Upper lobe of left lung (tissue), 6 donors: ENCODE measurements around the gene CENPU. TPM values are rescaled to one million over a fixed set of nuclear protein-coding genes. Genes with fewer than 3 reads are reported as not detected.
A peak's percentile ranks its signal among the peaks of the same experiment; 100 is the strongest.

Experiments
- ATAC-seq, 2 donors: fragments of 200-7000 bp; cut with Tn5 transposase; one replicate each; pipeline ENCODE4 v1.9.1; 2022; ENCODE audit warnings: mild to moderate bottlenecking in 2 of 2, moderate library complexity in 2 of 2; ENCODE audit not compliant: low FRiP score in 2 of 2
- DNase-seq, 2 donors: peaks; one replicate each; pipeline ENCODE4 v3.0.0-alpha.2; 2019 to 2020
- H3K27ac ChIP-seq, 4 donors: fragments of 200-600 bp; sonication (generic); one replicate each; pipeline ENCODE4 v1.5.1; 2016 to 2019
- H3K27me3 ChIP-seq, 4 donors: fragments of 200-600 bp; sonication (generic); one replicate each; pipeline ENCODE4 v1.5.1; 2017 to 2019
- H3K36me3 ChIP-seq, 4 donors: fragments of 200-600 bp; sonication (generic); one replicate each; pipeline ENCODE4 v1.5.1; 2016 to 2019
- H3K4me1 ChIP-seq, 4 donors: fragments of 200-600 bp; sonication (generic); one replicate each; pipeline ENCODE4 v1.5.1; 2018 to 2019
- H3K4me3 ChIP-seq, 4 donors: fragments of 200-600 bp; sonication (generic); one replicate each; pipeline ENCODE4 v1.5.1; 2017 to 2019; ENCODE audit warnings: mild to moderate bottlenecking in 2 of 4, moderate library complexity in 1 of 4
- H3K9me3 ChIP-seq, 4 donors: fragments of 200-600 bp; sonication (generic); one replicate each; pipeline ENCODE4 v1.5.1; 2018 to 2019
- CTCF ChIP-seq, 6 experiments: fragments of 450-650 bp in 4 of 6; fragments of 200-600 bp in 2 of 6; sonication (generic) in 2 of 6; IDR thresholded peaks; one replicate each; pipeline ENCODE4 v1.5.1; 2016 to 2019; ENCODE audit warnings: antibody characterized with exemption in 6 of 6
- EP300 ChIP-seq, 4 donors: sonication (generic); formaldehyde crosslinking; IDR thresholded peaks; one replicate each; pipeline ENCODE4 v1.5.1; 2017; ENCODE audit warnings: antibody characterized with exemption in 4 of 4, control low read depth in 2 of 4
- POLR2A ChIP-seq, 4 donors: fragments of 450-650 bp; IDR thresholded peaks; one replicate each; pipeline ENCODE4 v1.5.1; 2016 to 2017; ENCODE audit warnings: antibody characterized with exemption in 4 of 4, mild to moderate bottlenecking in 2 of 4
- POLR2AphosphoS5 ChIP-seq, 2 donors: sonication (generic); formaldehyde crosslinking; IDR thresholded peaks; one replicate each; pipeline ENCODE4 v1.5.1; 2017; ENCODE audit warnings: antibody characterized with exemption in 2 of 2
- WGBS, 2 donors: methylation state at CpG; one replicate each; pipeline ENCODE4 v1.1.5; 2017 to 2018; 5-methylcytosine and 5-hydroxymethylcytosine counted together
- total RNA-seq, 6 donors: library from RNA; depleted of rRNA in 4 of 6; stranded (reverse); fragments of >200 nt in 4 of 6; gene quantifications; one replicate each; pipeline versions ENCODE4 v1.1.0 to v1.2.1, GENCODE V29; 2016 to 2021
- donor health status: DM: no; HTN: no; CAD: no; lungs with moderate emphysema.
- donor health status: DM: no; HTN: yes; CAD: no; lungs with severe emphysema.

The CENPU gene
- total RNA-seq, 6 donors from 2014 or later: 0.44 to 5.5 (median 3.5) TPM; not detected in 1

GRCh38 chr4:184755278-184755677, 21.4 kb upstream of the CENPU start:
- no peaks in the 10 kb centered on the region for H3K9me3 ChIP-seq
- TF ChIP-seq POLR2A (IDR thresholded peaks at IDR 0.05) (no peak), POLR2AphosphoS5 (IDR thresholded peaks at IDR 0.05) (no peak), CTCF (IDR thresholded peaks at IDR 0.05) (no peak), EP300 (IDR thresholded peaks at IDR 0.05) (no peak)
- DNase-seq (no peak), ATAC-seq (peak in 1 of 2 donors; percentile 70)
- H3K4me3 ChIP-seq: no peak overlapping the region
- no peaks in the 10 kb centered on the region for H3K4me1 ChIP-seq
- no peak overlapping the region for H3K27ac ChIP-seq
- peaks cover 25 to 55% (median 40%) of the 10 kb centered on the region in 4 donors for H3K36me3 ChIP-seq
- WGBS, 2 donors: 96 to 97% methylated on average over 6 of the region's 6 CpGs
- H3K27me3 ChIP-seq: no peaks in the 10 kb centered on the region

GRCh38 chr4:184752496-184753275, 18.8 kb upstream of the CENPU start:
- no peak for TF ChIP-seq CTCF (IDR thresholded peaks at IDR 0.05)
- no peak for TF ChIP-seq POLR2AphosphoS5 (IDR thresholded peaks at IDR 0.05)
- no peak for TF ChIP-seq EP300 (IDR thresholded peaks at IDR 0.05)
- TF ChIP-seq POLR2A (IDR thresholded peaks at IDR 0.05): no peak
- H3K36me3 ChIP-seq: peaks cover 19 to 37% (median 29%) of the 10 kb centered on the region in 4 donors
- peaks cover 6 to 12% (median 11%) of the 10 kb centered on the region in 4 donors for H3K4me1 ChIP-seq
- DNase-seq (no peak), ATAC-seq (no peak)
- H3K27me3 ChIP-seq: no peaks in the 10 kb centered on the region
- no peak overlapping the region for H3K4me3 ChIP-seq
- H3K27ac ChIP-seq: no peak overlapping the region
- WGBS, 2 donors: 83 to 95% methylated on average over 9 of the region's 9 CpGs
- no peaks in the 10 kb centered on the region for H3K9me3 ChIP-seq

GRCh38 chr4:184751585-184751956, 17.7 kb upstream of the CENPU start:
- no peak for TF ChIP-seq POLR2A (IDR thresholded peaks at IDR 0.05)
- Histone ChIP-seq H3K27ac (no peak overlapping the region), H3K27me3 (no peaks in the 10 kb centered on the region), H3K36me3 (peaks cover 16 to 26% (median 19%) of the 10 kb centered on the region in 4 donors), H3K4me1 (peaks cover 17 to 23% (median 20%) of the 10 kb centered on the region in 4 donors), H3K9me3 (no peaks in the 10 kb centered on the region), H3K4me3 (no peak overlapping the region)
- WGBS, 2 donors: 52% methylated on average over 6 of the region's 6 CpGs
- ATAC-seq (no peak), DNase-seq (no peak)

- DNase-seq (no peak), ATAC-seq (no peak)
- Histone ChIP-seq H3K4me3 (no peak overlapping the region), H3K27me3 (no peaks in the 10 kb centered on the region), H3K9me3 (no peaks in the 10 kb centered on the region), H3K27ac (no peak overlapping the region), H3K36me3 (peaks cover 11 to 20% (median 14%) of the 10 kb centered on the region in 4 donors), H3K4me1 (peaks cover 20 to 28% (median 23%) of the 10 kb centered on the region in 4 donors)
- 67 to 78% methylated on average over 8 of the region's 8 CpGs for WGBS, 2 donors
- TF ChIP-seq EP300 (IDR thresholded peaks at IDR 0.05): no peak
- no peak for TF ChIP-seq POLR2A (IDR thresholded peaks at IDR 0.05)
- no peak for TF ChIP-seq POLR2AphosphoS5 (IDR thresholded peaks at IDR 0.05)
- no peak for TF ChIP-seq CTCF (IDR thresholded peaks at IDR 0.05)
These were observed 17.2 kb upstream of the CENPU start for GRCh38 chr4:184750926-184751584.

- peaks cover 26 to 35% (median 29%) of the 10 kb centered on the region in 4 donors for H3K4me1 ChIP-seq
- peak overlapping the region in 3 of 4 donors; percentile 41 to 77 (median 74) for H3K27ac ChIP-seq
- WGBS, 2 donors: 48 to 60% methylated on average over 6 to 8 of the region's 8 CpGs
- H3K36me3 ChIP-seq: no peaks in the 10 kb centered on the region
- no peaks in the 10 kb centered on the region for H3K9me3 ChIP-seq
- DNase-seq (peak; percentile 60 to 75), ATAC-seq (peak; percentile 39 to 78)
- no peaks in the 10 kb centered on the region for H3K27me3 ChIP-seq
- no peak overlapping the region for H3K4me3 ChIP-seq
- TF ChIP-seq EP300 (IDR thresholded peaks at IDR 0.05) (no peak), CTCF (IDR thresholded peaks at IDR 0.05) (peak in 1 of 6 experiments; percentile 1)
These were observed 14.4 kb upstream of the CENPU start for GRCh38 chr4:184748251-184748652.
